ENCODE measurements around the gene SLAMF6.

The SLAMF6 gene

GRCh38 chr1:160467576-160467975 is 55.5 kb downstream of the SLAMF6 start:
- no peak for DNase-seq (ENCODE audit: low spot score)

GRCh38 chr1:160466961-160467360 is 56.1 kb downstream of the SLAMF6 start:
- no peak for DNase-seq (ENCODE audit: low spot score)

DNA sequence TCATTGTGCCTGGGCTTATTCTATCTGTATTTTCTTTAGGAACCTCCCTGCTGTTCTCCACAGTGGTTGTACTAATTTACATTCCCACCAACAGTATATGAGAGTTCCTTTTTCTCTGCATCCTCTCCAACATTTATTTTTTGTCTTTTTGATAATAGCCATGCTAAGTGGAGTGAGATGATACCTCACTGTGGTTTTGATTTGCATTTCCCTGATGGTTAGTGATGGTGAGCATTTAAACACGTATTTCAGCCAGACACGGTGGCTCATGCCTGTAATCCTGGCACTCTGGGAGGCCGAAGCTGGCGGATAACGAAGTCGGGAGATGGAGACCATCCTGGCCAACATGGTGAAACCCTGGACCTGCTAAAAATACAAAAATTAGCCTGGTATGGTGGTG is 57.9 kb downstream of the SLAMF6 start:
- no peak for DNase-seq (ENCODE audit: low spot score)

GRCh38 chr1:160460683-160461287 is 62.3 kb downstream of the SLAMF6 start:
- no peak for DNase-seq (ENCODE audit: low spot score)

DNA sequence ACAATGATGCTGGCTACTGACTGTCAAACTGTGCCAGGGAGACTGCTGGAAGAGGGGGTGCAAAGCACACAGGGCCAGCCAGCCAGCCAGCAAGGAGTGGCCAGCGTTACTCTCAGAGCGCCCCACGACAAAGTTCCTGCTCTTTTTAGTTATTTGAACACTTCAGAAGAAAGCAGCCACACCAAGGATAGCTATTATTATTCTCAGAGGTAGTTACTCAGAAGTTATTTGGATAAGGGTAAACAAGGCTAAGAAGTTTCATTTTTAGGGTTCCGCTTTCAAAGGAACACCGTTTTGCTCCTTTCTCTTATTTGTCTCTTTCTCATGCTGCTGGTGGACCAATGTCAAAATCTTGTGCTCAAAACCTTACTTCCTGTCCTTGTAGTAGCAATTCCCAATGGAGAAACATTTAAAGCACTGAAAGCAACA is 62.8 kb downstream of the SLAMF6 start:
- DNase-seq (ENCODE audit: low spot score), result no peak

- DNase-seq (ENCODE audit: low spot score), result no peak
Measured at GRCh38 chr1:160459687-160460086, 63.4 kb downstream of the SLAMF6 start.

DNA sequence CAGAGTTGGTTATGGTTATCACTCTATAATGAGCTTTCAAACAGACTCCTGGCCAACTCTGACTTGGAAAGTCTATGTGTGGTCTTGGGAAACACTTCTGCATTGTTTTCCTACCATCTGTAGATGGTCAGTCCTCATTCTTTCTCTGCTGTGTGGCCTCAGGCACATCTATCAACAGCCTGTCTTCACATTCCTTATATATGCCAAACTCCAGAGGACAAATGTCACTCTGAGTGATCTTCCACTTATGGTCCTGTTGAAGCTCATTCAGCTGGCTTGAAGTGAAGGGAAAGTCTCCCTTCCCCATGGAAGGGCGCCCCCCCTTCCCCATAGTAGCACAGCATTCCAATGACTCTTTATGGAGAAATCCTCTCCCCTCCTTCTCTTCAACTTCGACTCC is 64.0 kb downstream of the SLAMF6 start:
- no peak for DNase-seq (ENCODE audit: low spot score)

DNA sequence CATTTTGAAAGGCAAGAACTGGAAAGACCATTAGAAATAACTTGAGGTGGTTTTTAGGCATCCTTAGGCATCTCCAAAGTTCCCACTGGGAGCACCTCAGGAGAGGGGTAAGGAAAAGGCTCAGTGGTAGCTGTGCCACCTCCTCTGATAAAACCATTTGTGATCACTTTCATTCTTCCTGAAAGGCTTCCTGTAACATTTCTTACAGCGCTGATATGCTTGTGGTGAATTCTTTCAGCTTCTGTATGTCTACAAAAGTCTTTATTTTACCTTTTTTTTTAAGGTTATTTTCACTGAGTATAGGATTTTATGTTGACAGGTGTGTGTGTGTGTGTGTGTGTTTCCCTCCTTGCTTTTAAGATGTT is 67.9 kb downstream of the SLAMF6 start:
- no peak for DNase-seq (ENCODE audit: low spot score)

DNA sequence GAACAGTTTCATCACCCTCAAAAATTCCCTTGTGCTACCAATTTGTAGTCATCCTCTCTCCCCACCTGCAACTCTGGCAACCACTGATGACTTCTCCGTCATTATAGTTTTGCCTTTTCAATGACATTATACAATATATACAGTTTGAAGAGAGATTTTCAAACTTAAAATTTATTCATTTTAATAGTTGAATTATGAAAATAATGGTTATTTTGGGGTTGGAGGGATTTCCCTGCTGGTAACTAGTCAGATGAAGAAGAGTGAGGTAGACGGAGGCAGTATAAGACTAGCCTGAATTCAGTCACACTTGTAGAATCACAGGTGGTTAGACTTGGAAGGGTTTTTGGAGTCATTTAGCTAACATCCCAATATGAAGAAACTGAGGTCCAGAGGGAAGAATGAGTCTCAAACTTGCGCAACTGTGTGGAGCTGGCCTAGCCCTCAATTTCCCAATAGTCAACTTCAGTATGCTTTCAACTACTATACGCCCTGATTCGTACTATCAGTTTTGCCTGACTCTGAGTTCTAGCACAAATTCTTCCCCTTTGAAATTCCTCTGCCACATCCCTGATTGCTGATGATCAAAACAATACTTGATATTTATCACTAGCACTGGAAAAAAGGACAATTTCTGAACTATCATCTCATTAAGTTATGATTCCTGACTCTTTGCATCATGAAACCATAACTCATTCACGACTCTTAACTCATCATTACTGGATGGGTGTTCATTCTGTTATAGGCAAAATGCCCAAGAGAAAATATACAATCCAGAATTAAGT is 68.5 kb downstream of the SLAMF6 start:
- no peak for DNase-seq (ENCODE audit: low spot score)

- DNase-seq (ENCODE audit: low spot score), result no peak
Measured at GRCh38 chr1:160453443-160453842, 69.6 kb downstream of the SLAMF6 start.

DNA sequence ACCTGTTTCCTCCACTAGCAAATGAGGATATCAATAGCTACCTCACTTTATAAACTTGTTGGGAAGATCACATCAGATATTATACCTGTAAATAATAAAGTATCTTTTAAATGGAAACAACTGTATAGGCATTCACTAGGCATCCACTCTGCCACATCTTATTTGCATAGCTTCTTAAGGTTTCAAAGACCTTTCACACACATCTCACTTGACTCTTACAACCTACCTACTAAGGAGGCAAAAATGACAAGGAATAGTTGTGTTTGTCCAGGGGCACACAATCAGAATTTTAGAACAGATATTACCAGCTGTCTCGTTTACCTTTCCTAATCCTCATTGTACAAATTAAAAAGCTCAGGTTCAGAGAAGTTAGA is 71.2 kb downstream of the SLAMF6 start:
- no peak for DNase-seq (ENCODE audit: low spot score)

DNA sequence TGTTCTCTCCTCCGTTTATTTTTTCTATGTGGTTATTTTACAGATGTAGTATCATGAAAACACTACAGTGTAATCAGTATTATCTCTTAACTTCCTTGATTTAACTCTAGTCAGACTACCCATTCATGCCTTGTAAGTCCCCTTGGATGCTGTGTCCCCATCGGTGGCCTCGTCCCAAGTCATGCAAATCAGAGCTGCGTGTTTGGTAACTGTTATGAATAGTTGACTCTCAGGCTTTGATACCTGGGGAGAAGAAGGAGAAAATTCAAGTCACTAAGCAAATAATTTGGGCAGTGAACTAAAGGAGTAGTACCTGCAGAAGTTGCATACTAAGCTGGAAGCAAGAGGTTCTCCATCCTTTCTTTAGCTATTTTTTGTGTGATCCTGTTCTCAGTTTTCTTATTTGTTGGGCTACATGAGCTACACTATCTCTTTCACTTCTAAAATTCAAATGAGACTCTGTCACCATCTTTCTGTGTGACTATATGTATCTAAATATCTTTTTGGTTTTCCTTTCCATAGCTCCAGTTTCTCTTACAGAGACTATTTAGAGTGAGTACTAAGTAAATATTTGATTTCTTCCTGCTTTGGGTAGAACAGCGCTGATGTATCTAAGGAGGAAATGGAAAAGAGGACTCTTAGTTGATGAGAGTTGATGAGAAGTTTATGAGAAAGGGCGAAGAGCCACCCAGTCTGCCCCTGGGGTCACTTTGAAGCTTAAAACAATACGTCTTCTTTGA is 71.8 kb downstream of the SLAMF6 start:
- no peak for DNase-seq (ENCODE audit: low spot score)

- DNase-seq (ENCODE audit: low spot score), result no peak
Measured at GRCh38 chr1:160449494-160449893, 73.6 kb downstream of the SLAMF6 start.

DNA sequence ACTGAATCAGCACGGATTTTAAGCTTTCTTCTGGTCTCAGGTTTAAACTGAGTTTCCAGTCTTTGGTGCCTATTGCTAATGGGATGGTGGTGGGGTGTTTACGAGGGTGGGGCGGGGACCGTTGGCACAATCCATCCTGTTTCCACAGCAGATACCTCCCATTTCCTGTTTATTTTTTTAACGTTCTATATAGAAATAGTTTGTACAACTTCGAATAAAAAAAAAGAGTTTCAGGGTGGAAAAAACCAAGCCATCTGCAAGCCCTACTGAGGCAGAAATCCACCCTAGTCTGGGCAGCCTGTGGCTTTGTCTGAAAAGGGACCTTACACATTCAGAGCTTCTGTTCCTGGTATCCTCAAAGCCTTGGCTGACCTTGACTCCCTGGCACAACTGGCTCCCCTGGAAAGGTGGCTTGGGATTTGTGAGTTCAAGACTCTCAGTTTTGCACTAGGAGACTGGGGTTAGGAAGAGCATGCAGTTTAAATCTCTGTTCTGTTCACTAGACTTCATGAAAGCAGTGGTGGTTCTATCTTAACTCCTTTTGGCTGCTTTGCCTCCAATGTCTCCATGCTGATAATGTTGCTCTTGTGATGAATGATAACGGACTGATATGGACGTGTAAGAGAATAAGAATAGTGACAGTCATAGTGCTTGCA is 76.0 kb downstream of the SLAMF6 start:
- DNase-seq (ENCODE audit: low spot score), result no peak

GRCh38 chr1:160439718-160440117 is 83.3 kb downstream of the SLAMF6 start:
- DNase-seq (ENCODE audit: low spot score), result no peak

- no peak for DNase-seq (ENCODE audit: low spot score)
Measured at GRCh38 chr1:160438935-160439334, 84.1 kb downstream of the SLAMF6 start.

DNA sequence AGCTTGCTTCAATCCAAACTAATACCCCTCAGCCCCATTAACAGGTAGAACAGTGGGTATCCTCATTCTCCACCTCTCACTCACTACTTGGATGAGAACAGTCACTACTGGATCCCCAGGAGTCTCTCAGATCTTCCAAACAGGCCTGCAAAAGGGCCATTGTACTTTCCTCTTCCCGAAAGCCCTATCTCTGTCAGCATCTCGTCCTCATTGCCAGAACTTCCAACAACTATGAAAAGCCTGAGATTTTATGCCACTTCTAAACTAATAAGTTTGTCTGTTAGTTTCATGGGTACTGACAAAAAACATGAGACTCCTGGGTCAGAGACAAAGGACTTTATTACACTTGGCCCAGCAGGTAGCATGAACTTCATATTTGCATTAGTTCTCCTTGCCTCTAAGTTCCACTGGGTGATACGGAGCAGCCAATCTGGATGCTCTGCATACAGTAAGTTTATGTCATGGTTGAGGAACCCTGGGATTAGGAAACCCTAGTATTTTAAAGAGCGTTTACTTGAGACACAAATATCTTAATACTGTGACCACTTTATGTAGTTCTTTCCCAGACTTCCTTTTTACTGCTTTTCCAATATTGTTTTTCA is 84.6 kb downstream of the SLAMF6 start:
- no peak for DNase-seq (ENCODE audit: low spot score)

DNA sequence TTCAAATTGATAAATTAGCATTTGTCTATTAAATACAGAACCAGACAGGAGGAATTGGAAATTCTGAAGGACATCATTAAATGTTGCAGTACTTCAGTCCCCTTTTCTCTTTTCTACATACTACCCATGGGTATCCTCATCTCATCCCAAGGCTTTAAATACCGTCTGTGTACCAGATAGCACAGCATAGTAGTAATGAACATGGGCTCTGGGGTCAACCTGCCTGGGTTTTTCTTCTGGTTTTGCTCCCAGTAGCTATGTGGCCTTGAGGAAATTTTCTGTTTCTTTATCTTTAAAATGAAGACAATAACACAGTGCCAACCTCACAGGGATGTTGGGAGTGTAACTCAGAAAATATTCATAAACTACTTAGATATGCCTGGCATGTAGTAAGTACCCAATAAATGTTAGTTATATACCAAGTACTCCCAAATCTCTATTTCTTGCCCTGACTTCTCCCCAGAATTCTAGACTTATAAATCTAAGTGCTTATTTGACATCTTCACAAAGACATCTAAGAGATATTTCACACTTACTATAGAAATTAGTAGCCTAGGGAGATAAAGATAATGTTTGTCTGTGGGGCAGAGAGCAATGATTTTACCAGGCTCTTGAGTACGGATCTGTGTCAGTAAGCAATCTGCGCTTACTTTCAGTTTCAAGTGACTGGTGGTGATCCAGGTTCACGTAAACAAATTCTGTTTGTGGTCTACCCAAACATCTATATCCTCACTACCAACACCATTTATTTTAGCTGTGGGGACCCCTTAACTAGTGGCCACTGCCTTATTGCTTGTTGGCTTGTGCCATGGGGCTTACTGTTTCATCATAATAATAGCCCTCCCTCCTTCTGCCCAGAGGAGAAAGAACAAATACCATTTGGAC is 85.4 kb downstream of the SLAMF6 start:
- no peak for DNase-seq (ENCODE audit: low spot score)

DNA sequence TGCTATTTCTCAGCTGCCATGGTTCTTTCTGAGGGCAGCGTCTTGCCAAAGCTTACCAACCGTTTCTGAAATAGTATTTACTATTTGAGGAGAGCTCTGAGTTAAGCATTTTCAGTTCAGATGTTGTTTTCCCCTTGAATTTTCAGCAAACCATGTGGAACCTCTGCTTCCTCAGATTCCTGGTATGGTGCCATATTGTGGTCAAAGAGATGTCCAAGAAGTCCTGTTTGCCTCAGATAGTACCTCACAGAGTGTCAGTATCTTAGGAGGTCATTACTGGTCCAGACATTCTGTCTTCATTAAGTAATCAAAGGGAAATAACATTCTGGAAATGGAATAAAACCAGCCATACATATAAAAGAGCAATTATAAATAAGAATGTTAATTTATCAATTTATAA is 86.1 kb downstream of the SLAMF6 start:
- DNase-seq (ENCODE audit: low spot score), result no peak

Data from globus pallidus (tissue), 1 donor.